ENCODE results near the gene M1AP.

- TF ChIP-seq, protein P1, sequence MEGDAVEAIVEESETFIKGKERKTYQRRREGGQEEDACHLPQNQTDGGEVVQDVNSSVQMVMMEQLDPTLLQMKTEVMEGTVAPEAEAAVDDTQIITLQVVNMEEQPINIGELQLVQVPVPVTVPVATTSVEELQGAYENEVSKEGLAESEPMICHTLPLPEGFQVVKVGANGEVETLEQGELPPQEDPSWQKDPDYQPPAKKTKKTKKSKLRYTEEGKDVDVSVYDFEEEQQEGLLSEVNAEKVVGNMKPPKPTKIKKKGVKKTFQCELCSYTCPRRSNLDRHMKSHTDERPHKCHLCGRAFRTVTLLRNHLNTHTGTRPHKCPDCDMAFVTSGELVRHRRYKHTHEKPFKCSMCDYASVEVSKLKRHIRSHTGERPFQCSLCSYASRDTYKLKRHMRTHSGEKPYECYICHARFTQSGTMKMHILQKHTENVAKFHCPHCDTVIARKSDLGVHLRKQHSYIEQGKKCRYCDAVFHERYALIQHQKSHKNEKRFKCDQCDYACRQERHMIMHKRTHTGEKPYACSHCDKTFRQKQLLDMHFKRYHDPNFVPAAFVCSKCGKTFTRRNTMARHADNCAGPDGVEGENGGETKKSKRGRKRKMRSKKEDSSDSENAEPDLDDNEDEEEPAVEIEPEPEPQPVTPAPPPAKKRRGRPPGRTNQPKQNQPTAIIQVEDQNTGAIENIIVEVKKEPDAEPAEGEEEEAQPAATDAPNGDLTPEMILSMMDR (IDR thresholded peaks at IDR 0.05 in 4 of 5, conservative IDR thresholded peaks at IDR 0.05 in 1 of 5): no peak
- no peak for TF ChIP-seq POLR2A (IDR thresholded peaks at IDR 0.05)
Measured at GRCh38 chr2:74515981-74516633, 132.0 kb downstream of the M1AP start.

Data from gastrocnemius medialis (tissue), 4 donors.